Stimulated activated CD4-positive, alpha-beta T cell treated with anti-CD3 and anti-CD28 coated beads, Interleukin-12 subunit alpha, Interleukin-12 subunit beta, amount 100 ng/mL, for 48 hours (primary cell): ENCODE data around the gene PDCD1.
"Not testable (repeated sequence)": the region's sequence is repeated elsewhere in the genome, so short reads cannot be mapped to it uniquely, and the experiment has no call there.

Experiments
- DNase-seq, 3 donors: peaks; one replicate each; pipeline ENCODE4 v3.0.0-alpha.2; 2020; ENCODE audit warnings: low read depth in 2 of 3, low spot score in 1 of 3

Gene PDCD1

GRCh38 chr2:241835611-241836010 is 23.1 kb downstream of the PDCD1 start:
- DNase-seq, result no peak

DNA sequence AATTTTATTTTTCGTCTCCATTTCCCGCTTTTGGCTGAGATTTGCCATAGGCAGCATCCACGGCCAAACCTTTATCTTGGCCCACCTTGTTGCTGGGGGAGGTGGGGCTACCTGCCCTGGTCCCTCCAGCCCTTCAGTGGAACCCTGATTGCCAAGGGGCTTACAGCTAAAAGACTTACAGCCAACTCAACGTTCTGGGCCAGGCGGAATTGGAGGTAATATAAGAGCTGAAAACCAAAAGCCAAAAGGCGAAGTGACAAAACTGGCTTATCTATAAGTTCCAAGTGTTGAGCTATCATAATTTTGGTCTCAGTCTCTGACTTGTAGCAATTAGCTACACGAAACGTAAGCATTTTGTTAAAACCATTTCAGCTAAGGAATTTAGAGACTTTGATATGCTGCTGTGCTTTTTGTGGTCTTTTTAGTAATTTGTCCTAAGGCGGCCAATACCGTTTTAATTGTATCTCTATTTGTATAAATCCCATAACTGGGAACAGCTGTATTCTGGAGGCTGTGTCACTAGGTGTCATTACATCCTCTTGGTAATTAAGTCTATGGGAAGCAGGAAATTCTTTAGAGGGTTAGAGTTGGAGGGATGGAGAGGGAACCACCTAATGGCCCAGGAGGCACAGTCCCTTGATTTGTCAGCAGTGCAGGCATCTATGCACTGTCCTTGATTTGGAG is 24.0 kb downstream of the PDCD1 start:
- no peak for DNase-seq

GRCh38 chr2:241833756-241834526 is 24.8 kb downstream of the PDCD1 start:
- DNase-seq, result not testable (repeated sequence)

- DNase-seq, result no peak
These were observed 25.5 kb downstream of the PDCD1 start for GRCh38 chr2:241833101-241833663.

DNA sequence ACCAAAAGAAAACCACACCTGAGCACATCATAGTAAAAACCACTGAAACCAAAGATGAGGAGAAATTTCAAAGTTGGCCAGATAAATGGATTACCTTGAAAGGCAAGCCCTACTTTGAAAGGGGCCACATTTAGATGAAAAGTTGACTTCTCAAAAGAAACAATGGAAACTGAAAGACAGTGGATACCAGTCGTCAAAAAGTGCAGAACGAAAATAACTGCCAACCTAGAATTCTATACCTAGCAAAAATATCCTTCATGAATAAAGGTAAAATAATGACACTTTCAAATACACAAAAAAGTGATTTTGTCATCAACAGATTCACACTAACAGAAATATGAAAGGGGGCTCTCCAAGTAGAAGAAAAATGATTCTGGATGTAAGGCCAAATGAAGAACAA is 31.3 kb downstream of the PDCD1 start:
- no peak for DNase-seq

DNA sequence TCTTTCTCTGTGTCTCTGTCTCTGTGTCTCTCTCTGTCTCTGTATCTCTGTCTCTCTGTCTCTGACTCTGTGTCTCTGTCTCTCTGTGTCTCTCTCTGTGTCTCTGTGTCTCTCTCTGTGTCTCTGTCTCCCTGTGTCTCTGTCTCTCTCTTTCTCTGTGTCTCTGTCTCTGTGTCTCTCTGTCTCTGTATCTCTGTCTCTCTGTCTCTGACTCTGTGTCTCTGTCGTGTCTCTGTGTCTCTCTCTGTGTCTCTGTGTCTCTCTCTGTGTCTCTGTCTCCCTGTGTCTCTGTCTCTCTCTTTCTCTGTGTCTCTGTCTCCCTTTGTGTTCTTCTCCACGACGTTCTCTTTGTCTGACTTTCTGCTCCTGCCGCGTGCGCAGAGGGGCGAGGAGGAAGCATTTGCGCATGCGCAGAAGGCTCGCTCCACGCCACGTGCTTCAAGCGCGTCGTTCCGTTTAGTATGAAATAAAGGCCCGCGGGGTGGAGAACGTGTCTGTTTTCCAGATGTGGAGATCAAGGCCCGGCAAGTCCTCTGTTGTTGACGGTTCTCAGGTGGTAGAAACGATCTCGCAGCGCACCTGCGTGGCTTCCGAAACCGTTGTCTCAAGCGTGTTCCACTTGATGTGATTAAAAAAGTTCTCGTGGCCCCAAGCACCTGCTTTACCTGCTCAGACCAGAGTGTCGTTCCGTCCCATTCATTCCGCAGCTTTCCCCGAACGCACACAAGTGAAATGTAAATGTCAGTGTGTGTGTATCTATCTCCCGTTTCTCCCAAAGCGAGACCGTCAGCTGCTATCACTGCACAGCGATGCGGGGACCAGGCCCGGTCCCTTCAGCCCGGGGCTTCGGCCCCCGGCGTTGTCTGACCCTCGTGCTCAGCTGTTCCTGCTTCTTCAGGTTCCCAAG is 34.9 kb downstream of the PDCD1 start:
- not testable (repeated sequence) for DNase-seq

DNA sequence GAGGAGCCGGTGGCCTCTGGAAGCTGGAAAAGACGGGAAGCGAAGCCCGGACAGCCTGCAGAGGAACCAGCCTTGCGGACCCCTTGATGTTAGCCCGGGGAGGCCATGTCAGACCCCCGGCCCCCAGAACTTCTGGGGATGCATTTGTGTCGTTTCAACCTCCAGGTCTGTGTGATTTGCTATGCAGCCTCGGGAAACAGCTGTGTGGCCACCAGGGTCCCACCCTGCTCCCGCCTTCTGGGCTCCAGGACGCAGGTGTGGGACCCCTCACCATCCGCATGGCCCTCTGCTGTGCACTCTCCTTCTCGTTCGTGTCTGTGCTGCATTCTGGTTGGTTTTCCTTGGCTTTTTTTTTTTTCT is 36.5 kb downstream of the PDCD1 start:
- DNase-seq, result no peak

DNA sequence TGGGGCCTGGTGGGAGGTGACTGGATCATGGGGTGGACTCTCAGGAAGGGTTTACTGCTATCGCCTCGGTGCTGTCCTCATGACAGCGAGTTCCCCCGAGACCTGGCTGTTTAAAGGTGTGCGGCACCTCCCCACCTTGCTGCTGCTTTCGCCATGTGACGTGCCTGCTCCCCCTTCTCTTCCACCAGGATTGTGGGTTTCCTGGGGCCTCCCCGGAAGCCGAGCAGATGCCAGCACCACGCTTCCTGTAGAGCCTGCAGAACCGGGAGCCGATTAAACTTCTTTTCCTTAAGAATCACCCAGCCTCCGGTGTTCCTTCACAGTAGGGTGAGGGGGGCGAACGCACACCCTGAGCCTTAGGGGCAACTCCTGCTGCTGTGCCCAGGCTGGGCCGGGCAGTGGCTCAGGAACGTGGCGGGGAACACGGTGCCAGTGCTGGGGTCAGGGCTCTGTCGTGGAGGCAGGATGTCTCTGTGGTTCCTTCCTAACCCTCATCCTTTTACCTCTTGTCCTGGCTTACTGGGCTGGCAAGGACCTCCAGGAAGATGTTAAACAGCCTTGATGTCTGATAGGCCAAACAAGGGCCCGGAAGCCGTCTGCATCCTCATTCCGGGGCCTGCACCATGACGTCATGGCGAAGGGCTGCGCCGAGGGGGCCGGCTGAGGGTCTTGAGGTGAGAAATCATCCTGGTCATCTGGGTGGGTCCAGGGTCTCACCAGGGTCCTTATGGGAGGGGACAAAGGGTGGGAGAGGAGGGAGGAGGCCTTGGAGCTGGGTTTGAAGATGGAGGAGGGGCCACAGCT is 37.0 kb downstream of the PDCD1 start:
- no peak for DNase-seq

GRCh38 chr2:241820625-241821384 is 37.9 kb downstream of the PDCD1 start:
- no peak for DNase-seq

- DNase-seq, result not testable (repeated sequence)
These were observed 38.6 kb downstream of the PDCD1 start for GRCh38 chr2:241819947-241820624.

DNA sequence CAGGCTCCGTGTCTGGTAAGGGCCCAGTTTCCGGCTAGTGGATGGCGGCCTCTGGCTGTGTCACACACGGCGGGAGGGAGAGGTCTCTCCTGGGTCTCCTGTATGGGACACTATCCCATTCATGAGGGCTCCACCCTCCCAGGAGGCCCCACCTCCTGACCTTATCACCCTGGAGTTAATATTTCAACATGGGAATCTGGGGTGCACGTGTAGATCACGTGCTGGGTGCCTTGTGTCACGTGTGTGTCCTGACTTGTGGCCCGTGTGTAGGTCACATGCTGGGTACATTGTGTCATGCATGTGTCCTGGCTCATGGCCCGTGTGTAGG is 39.8 kb downstream of the PDCD1 start:
- DNase-seq, result no peak

DNA sequence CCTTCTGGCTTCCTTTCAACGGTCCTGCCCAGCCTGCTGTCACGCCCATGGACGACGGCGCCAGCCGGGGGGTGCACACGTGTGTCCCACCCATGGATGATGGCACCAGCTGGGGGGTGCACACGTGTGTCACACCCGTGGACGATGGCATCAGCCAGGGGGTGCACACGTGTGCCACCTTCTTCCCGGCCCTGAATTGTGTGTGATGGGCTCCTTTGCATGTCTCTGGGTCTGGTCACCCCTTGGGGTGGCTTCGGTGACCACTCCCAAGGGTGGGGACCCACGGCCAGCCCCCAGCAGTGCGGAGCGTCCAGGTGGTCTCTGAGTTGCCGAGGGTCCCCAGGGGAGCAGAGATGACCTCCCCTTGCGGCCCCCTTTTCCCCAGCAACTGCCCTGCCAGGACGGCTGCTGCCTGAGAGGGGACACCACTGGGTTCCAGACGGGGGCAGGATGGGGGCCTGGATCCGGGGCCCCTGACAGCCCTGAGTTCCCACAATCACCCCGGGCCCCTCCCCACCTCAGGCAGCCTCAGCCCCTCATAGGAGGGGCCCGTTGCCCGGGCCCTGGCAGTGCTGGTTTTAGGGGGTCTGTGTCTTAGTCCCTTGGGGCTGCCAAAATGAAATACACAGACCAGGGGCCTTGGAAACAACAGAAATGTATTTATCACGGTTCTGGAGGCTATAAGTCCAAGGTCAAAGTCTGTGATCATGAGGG is 40.3 kb downstream of the PDCD1 start:
- DNase-seq, result no peak

DNA sequence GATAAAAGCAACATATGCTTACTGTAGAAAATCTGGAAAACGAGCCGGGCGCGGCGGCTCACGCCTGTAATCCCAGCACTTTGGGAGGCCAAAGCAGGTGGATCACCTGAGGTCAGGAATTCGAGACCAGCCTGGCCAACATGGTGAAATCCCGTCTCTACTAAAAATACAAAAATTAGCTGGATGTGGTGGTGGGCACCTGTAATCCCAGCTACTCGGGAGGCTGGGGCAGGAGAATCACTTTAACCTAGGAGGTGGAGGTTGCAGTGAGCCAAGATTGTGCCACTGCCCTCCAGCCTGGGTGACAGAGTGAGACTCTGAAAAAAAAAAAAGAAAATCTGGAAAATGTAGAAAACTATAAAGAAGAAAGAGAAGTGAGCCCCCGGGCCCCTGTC is 40.9 kb downstream of the PDCD1 start:
- not testable (repeated sequence) for DNase-seq

- no peak for DNase-seq
These were observed 41.4 kb downstream of the PDCD1 start for GRCh38 chr2:241817126-241817820.

DNA sequence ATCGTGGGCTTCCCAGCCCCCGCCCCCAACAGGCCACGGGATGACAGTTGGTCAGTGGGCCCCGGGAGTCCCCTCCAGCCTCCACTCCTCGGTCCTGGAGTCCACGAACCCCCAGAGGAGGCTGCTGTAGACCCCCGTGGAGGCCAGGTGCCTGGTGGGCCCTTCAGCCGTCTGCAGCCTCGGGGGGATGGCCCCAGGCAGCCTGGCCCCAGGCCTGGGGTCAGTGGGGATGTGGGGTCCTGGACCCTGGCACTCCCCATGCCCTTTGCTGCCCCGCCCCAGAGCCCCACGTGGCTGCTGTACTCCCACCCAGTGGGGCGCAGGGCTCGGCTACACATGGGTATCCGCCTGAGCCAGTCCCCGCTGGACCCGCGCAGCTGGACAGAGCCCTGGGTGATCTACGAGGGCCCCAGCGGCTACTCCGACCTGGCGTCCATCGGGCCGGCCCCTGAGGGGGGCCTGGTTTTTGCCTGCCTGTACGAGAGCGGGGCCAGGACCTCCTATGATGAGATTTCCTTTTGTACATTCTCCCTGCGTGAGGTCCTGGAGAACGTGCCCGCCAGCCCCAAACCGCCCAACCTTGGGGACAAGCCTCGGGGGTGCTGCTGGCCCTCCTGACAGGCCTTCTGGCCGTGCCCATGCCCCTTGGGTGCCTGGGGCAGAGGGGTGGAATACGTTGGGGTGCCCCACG is 42.1 kb downstream of the PDCD1 start:
- no peak for DNase-seq

DNA sequence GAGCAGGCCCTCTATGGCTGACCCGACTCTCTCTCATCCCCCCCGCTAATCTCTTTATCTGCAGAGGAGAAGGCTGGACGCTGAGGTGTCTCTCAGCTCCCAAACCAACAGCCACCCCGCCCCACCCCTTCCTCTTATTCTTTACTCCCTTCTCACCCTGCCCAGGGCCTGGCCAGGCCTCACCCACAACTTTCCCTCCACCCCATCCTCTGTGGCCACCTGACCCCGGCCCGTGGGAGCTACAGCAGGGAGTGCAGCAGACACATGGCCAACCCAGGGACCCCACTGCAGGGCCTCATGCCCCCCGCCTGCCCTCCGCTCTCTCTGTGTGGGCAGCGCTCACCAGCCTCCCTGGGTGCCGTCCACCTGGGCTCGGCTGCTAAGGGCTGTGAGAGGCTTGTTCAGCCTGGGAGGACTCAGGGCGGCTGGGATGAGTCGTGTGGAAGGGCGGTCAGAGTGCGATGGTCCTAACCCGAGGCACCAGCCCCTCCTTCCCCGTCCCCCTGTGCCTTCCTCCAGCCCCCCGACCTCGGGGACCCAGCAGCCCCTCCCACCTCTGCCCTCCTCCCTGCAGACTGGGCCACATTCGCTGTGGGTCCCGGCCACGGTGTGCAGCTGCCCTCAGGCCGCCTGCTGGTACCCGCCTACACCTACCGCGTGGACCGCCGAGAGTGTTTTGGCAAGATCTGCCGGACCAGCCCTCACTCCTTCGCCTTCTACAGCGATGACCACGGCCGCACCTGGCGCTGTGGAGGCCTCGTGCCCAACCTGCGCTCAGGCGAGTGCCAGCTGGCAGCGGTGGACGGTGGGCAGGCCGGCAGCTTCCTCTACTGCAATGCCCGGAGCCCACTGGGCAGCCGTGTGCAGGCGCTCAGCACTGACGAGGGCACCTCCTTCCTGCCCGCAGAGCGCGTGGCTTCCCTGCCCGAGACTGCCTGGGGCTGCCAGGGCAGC is 42.9 kb downstream of the PDCD1 start:
- no peak for DNase-seq
